MM.1S (cell line): ENCODE measurements around the gene CEP170B.

Experiments used
- EZH2 ChIP-seq: fragments of 300-600 bp; sonication (generic); optimal IDR thresholded peaks from 2 replicates; pipeline ENCODE3; 2017; ENCODE audit warnings: low read depth, mild to moderate bottlenecking, antibody characterized with exemption, low read length, mixed read lengths
- TF ChIP-seq, protein P1 (sequence below): fragments of 300-600 bp; sonication (generic); IDR thresholded peaks from 2 replicates; pipeline ENCODE4 v1.5.1; 2016; ENCODE audit warnings: antibody characterized with exemption, low read length, mixed read lengths

DNA sequence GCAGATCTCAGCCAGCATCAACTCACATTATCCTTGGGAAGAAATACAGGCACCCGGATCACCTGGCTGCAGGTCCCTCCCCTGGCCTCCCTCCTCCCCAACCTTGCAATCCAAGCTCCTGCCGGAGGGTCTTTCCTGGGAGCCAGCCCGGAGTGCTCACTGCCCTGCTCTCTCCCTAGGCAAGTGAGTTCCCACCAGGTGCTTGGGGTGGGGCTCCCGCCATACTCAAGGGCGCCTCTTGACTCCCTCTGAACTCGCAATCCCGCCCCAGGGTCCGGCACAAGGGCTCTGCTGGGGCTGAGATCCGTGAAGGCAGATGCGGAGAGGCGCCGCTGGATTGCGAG, 1.2 kb upstream of the CEP170B start:
- TF ChIP-seq EZH2: no peak
- TF ChIP-seq, protein P1, sequence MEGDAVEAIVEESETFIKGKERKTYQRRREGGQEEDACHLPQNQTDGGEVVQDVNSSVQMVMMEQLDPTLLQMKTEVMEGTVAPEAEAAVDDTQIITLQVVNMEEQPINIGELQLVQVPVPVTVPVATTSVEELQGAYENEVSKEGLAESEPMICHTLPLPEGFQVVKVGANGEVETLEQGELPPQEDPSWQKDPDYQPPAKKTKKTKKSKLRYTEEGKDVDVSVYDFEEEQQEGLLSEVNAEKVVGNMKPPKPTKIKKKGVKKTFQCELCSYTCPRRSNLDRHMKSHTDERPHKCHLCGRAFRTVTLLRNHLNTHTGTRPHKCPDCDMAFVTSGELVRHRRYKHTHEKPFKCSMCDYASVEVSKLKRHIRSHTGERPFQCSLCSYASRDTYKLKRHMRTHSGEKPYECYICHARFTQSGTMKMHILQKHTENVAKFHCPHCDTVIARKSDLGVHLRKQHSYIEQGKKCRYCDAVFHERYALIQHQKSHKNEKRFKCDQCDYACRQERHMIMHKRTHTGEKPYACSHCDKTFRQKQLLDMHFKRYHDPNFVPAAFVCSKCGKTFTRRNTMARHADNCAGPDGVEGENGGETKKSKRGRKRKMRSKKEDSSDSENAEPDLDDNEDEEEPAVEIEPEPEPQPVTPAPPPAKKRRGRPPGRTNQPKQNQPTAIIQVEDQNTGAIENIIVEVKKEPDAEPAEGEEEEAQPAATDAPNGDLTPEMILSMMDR: no peak
